Gastroesophageal sphincter (tissue), 4 donors: ENCODE data around the gene GSTM5. TPM values are rescaled to one million over a fixed set of nuclear protein-coding genes. Genes with fewer than 3 reads are reported as not detected.
"Not testable (repeated sequence)": the region's sequence is repeated elsewhere in the genome, so short reads cannot be mapped to it uniquely, and the experiment has no call there.

ENCODE experiments used
- ATAC-seq: fragments of 150-250 bp; one replicate; pipeline ENCODE4 v1.9.1; 2016; ENCODE audit warnings: mild to moderate bottlenecking, moderate library complexity
- H3K27ac ChIP-seq, 4 donors: fragments of 200-600 bp; sonication (generic) in 3 of 4; 1 replicate in 3 of 4; 2 replicates in 1 of 4; pipeline ENCODE4 v1.5.1; 2016 to 2019
- H3K27me3 ChIP-seq: fragments of 200-600 bp; sonication (generic); one replicate; pipeline ENCODE4 v1.5.1; 2019
- H3K36me3 ChIP-seq, 2 donors: fragments of 200-600 bp; sonication (generic); one replicate each; pipeline ENCODE4 v1.5.1; 2019; ENCODE audit warnings: control low read depth in 1 of 2
- H3K4me1 ChIP-seq, 3 donors: fragments of 200-600 bp; sonication (generic); 1 replicate in 2 of 3; 2 replicates in 1 of 3; pipeline ENCODE4 v1.5.1; 2016 to 2019; ENCODE audit warnings: control low read depth in 2 of 3
- H3K4me3 ChIP-seq, 2 donors: fragments of 200-600 bp; sonication (generic); one replicate each; pipeline ENCODE4 v1.5.1; 2019; ENCODE audit warnings: mild to moderate bottlenecking in 1 of 2, moderate library complexity in 1 of 2
- H3K9me3 ChIP-seq, 3 donors: fragments of 200-600 bp; sonication (generic); one replicate each; pipeline ENCODE4 v1.5.1; 2017 to 2019; ENCODE audit warnings: control low read depth in 2 of 3
- EP300 ChIP-seq: sonication (generic); formaldehyde crosslinking; IDR thresholded peaks from one replicate; pipeline ENCODE4 v1.6.1; 2017; ENCODE audit warnings: antibody characterized with exemption, mild to moderate bottlenecking
- POLR2A ChIP-seq, 2 donors: fragments of 450-650 bp; IDR thresholded peaks; one replicate each; pipeline ENCODE4 v1.6.1; 2017; ENCODE audit warnings: antibody characterized with exemption in 2 of 2, mild to moderate bottlenecking in 2 of 2, moderate library complexity in 1 of 2
- POLR2AphosphoS5 ChIP-seq: sonication (generic); formaldehyde crosslinking; IDR thresholded peaks from one replicate; pipeline ENCODE4 v1.6.1; 2017; ENCODE audit warnings: antibody characterized with exemption
- WGBS, 2 donors: methylation state at CpG; one replicate each; pipeline ENCODE4 v1.1.5; 2018; ENCODE audit warnings: low coverage in 1 of 2; 5-methylcytosine and 5-hydroxymethylcytosine counted together
- total RNA-seq, 4 donors: library from RNA; depleted of rRNA; stranded (reverse); fragments of >200 nt; gene quantifications; one replicate each; pipeline ENCODE4 v1.1.0, GENCODE V29; 2016
- TF ChIP-seq, protein P1 (sequence below), 4 experiments: fragments of 200-600 bp in 2 of 4; fragments of 450-650 bp in 2 of 4; sonication (generic) in 1 of 4; IDR thresholded peaks; one replicate each; pipeline ENCODE4 v1.5.1; 2017 to 2019; ENCODE audit warnings: antibody characterized with exemption in 4 of 4, mild to moderate bottlenecking in 2 of 4, moderate library complexity in 2 of 4

Gene GSTM5
- total RNA-seq, 4 donors from 2014 or later = 2.7 to 9.2 (median 6.3) TPM

DNA sequence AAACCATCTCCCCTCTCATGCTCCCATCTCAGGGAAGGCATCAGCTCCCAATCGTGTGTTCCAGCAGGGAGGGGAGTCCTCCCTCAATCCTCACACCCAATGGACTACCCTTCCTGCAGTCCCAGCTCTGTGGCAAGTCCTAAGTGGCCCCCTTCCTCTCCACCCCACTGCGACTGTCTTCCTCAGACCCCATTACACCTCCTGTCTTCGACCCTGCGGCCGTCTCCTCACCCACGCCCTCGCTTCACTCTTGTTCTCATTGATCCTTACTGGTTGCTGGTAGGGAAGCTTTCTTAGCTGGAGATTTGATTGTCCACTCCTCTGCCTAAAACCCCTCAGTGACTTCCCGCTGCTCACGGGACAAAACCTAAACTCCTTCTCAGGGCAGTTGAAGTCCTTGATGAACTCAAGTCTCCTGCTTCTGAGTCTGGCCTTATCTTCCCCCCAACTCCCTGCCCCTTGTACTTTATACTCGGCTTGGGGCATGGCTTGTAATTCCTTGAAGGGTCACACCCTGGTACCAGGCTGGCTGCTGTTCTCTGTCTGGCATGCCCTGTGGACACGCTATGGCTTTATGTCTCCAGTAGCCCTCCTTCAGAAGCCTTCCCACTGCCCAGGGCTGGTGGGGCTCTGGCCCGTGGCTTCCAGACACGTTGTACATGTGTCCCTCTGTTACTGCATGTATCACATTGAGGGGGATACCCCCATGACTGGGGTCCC is 54.0 kb downstream of the GSTM5 start:
- H3K9me3 ChIP-seq = no peaks in the 10 kb centered on the region

DNA sequence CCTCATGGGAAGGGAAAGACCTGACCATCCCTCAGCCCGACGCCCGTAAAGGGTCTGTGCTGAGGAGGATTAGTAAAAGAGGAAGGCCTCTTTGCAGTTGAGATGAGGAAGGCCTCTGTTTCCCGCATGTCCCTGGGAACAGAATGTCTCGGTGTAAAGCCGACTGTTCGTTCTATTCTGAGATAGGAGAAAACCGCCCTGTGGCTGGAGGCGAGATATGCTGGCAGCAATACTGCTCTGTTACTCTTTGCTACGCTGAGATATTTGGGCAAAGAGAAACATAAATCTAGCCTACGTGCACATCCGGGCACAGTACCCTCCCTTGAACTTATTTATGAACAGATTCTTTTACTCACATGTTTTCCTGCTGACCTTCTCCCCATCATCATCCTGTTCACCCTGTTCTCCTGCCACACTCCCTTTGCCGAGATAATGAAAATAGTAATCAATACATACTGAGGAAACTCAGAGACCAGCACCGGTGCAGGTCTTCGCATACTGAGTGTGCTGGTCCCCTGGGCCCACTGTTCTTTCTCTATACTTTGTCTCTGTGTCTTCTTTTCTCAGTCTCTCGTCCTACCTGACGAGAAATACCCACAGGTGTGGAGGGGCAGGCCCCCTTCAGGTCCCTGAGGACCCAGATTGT is 55.1 kb downstream of the GSTM5 start:
- not testable (repeated sequence) for H3K9me3 ChIP-seq, H3K4me3 ChIP-seq, ATAC-seq, H3K4me1 ChIP-seq, H3K36me3 ChIP-seq, H3K27ac ChIP-seq, H3K27me3 ChIP-seq
- WGBS, 2 donors = 78% methylated on average over 8 to 14 of the region's 17 CpGs

More for the DNA sequence above, 54.0 kb downstream of the GSTM5 start:
- 64 to 78% methylated on average over 2 to 13 of the region's 13 CpGs for WGBS, 2 donors
- no peaks in the 10 kb centered on the region for H3K27me3 ChIP-seq
- H3K4me1 ChIP-seq = no peaks in the 10 kb centered on the region
- no peak for ATAC-seq
- H3K36me3 ChIP-seq = no peaks in the 10 kb centered on the region
- H3K27ac ChIP-seq = no peak overlapping the region
- no peak overlapping the region for H3K4me3 ChIP-seq
- TF ChIP-seq POLR2AphosphoS5 (no peak), POLR2A (IDR thresholded peaks at IDR 0.05) (no peak), EP300 (no peak)
- TF ChIP-seq, protein P1, sequence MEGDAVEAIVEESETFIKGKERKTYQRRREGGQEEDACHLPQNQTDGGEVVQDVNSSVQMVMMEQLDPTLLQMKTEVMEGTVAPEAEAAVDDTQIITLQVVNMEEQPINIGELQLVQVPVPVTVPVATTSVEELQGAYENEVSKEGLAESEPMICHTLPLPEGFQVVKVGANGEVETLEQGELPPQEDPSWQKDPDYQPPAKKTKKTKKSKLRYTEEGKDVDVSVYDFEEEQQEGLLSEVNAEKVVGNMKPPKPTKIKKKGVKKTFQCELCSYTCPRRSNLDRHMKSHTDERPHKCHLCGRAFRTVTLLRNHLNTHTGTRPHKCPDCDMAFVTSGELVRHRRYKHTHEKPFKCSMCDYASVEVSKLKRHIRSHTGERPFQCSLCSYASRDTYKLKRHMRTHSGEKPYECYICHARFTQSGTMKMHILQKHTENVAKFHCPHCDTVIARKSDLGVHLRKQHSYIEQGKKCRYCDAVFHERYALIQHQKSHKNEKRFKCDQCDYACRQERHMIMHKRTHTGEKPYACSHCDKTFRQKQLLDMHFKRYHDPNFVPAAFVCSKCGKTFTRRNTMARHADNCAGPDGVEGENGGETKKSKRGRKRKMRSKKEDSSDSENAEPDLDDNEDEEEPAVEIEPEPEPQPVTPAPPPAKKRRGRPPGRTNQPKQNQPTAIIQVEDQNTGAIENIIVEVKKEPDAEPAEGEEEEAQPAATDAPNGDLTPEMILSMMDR (IDR thresholded peaks at IDR 0.05) = no peak

Other genes starting within 250 kb of the GSTM5 start
- gene SYPL2, start 245.7 kb upstream of the GSTM5 start, total RNA-seq = 1 to 10 TPM; 2.0 to 8.4 (median 4.2) TPM
- 1 to 10 TPM; 1.6 to 2.7 (median 2.5) TPM for gene ATXN7L2, start 228.3 kb upstream of the GSTM5 start, total RNA-seq
- gene CYB561D1, start 218.2 kb upstream of the GSTM5 start, total RNA-seq = 10 to 100 TPM in 3 of 4 donors, 1 to 10 TPM in 1; 8.3 to 15.9 (median 10.7) TPM
- 10 to 100 TPM in 3 of 4 donors, 1 to 10 TPM in 1; 7.7 to 19.3 (median 14.7) TPM for gene AMIGO1, start 202.5 kb upstream of the GSTM5 start, total RNA-seq
- not detected for gene GPR61, start 172.4 kb upstream of the GSTM5 start, total RNA-seq
- 1 to 10 TPM; 6.6 to 9.4 (median 8.0) TPM for gene GNAI3, start 163.6 kb upstream of the GSTM5 start, total RNA-seq
- not detected for gene GNAT2, start 92.6 kb upstream of the GSTM5 start, total RNA-seq
- 10 to 100 TPM; 28.9 to 38.0 (median 35.6) TPM for gene AMPD2, start 92.4 kb upstream of the GSTM5 start, total RNA-seq
- 10 to 100 TPM; 21.4 to 71.0 (median 42.4) TPM for gene GSTM4, start 56.2 kb upstream of the GSTM5 start, total RNA-seq
- gene GSTM2, start 44.2 kb upstream of the GSTM5 start, total RNA-seq = 10 to 100 TPM; 10.4 to 93.7 (median 42.2) TPM
- gene GSTM1, start 24.4 kb upstream of the GSTM5 start, total RNA-seq = 10 to 100 TPM in 1 of 4 donors, not detected in 3; 33.1 TPM
- gene GSTM3, start 28.8 kb downstream of the GSTM5 start, total RNA-seq = 10 to 100 TPM; 70.1 to 90.9 (median 80.1) TPM
- gene EPS8L3, start 51.7 kb downstream of the GSTM5 start, total RNA-seq = under 1 TPM in 1 of 4 donors, not detected in 3; 0.12 TPM
- 10 to 100 TPM; 29.6 to 50.8 (median 45.9) TPM for gene CSF1, start 198.6 kb downstream of the GSTM5 start, total RNA-seq